D341Med (cell line): ENCODE measurements around the gene LRIG1.
A peak's percentile ranks its signal among the peaks of the same experiment; 100 is the strongest.

Source experiments
- DNase-seq: peaks from one replicate; pipeline ENCODE4 v3.0.0; 2012; ENCODE audit warnings: low spot score

LRIG1 gene, protein sequence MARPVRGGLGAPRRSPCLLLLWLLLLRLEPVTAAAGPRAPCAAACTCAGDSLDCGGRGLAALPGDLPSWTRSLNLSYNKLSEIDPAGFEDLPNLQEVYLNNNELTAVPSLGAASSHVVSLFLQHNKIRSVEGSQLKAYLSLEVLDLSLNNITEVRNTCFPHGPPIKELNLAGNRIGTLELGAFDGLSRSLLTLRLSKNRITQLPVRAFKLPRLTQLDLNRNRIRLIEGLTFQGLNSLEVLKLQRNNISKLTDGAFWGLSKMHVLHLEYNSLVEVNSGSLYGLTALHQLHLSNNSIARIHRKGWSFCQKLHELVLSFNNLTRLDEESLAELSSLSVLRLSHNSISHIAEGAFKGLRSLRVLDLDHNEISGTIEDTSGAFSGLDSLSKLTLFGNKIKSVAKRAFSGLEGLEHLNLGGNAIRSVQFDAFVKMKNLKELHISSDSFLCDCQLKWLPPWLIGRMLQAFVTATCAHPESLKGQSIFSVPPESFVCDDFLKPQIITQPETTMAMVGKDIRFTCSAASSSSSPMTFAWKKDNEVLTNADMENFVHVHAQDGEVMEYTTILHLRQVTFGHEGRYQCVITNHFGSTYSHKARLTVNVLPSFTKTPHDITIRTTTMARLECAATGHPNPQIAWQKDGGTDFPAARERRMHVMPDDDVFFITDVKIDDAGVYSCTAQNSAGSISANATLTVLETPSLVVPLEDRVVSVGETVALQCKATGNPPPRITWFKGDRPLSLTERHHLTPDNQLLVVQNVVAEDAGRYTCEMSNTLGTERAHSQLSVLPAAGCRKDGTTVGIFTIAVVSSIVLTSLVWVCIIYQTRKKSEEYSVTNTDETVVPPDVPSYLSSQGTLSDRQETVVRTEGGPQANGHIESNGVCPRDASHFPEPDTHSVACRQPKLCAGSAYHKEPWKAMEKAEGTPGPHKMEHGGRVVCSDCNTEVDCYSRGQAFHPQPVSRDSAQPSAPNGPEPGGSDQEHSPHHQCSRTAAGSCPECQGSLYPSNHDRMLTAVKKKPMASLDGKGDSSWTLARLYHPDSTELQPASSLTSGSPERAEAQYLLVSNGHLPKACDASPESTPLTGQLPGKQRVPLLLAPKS

DNA sequence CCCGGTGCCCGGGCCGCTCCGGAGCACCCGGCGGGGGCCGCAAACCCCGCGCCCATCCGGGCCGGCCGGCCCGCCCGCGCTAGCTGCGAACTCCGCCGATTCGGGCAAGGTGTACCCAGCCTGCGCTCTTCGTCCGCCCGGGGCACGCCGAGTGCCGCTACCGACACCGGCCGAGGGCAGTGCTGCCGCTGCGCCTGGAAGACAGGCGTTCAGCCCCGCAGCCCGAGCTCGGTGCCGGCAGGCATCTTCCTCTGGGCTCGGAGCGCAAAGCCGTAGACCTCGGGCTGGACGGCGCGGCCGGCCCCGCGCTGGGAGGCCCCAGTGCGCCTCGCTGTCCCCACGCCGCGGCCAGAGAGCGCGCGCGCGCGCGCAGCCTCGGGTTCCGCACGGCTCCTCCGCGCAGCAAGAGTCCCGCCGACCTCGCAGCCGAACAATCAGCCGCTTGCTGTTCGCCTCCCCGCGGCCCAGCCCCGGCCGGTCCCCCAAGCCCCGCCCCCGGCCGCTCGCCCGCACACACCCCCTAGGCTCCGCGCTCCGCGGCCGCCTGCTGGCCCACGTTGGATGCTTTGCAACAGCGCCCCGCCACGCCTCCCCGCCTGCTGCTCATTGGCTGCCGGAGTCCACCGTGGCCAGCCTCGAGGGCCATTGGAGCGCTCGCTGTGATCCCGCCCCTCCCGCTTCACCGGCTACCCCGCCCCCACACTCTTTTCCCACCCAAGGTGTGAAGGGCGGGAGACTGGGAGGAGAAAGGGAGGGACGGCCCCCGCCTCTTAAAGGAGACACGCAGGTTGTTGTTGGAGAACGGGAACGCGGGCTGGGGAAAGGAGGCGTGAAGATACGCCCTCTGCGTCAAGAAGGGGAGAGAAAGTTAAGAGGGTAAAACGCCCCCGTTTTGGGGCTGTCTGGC, at the start of gene LRIG1:
Gene LRIG1, minus strand, starts transcription at position 447 of the 907 bp plus-strand sequence. CDS start 615 bp downstream, outside the sequence.
- DNase-seq: peak; percentile 99

DNA sequence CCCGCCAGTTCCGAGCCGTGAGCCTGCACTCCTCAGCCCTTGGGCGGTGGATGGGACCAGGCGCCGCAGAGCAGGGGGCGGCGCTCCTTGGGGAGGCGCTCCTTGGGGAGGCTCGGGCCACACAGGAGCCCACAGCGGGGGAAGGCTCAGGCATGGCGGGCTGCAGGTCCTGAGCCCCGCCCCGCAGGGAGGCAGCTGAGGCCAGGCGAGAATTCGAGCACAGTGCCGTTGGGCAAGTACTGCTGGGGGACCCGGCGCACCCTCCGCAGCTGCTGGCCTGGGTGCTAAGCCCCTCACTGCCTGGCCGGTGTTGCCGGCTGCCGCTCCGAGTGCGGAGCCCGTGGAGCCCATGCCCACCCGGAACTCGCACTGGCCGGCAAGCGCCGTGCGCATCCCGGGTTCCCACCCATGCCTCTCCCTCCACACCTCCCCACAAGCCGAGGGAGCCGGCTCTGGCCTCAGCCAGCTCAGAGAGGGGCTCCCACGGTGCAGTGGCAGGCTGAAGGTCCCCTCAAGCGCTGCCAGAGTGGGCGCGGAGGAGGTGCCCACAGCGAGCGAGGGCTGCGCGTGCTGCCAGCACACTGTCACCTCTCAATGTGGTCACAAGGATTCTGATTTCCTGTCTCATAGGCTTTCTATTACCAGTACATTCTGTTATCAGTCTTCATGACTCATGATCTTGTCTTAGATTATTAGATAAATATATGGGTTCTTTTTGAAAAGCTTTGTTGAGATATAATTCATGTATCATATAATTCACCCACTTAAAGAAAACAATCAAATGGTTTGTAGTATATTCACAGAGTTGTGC, 44.0 kb upstream of the LRIG1 start:
- no peak for DNase-seq

DNA sequence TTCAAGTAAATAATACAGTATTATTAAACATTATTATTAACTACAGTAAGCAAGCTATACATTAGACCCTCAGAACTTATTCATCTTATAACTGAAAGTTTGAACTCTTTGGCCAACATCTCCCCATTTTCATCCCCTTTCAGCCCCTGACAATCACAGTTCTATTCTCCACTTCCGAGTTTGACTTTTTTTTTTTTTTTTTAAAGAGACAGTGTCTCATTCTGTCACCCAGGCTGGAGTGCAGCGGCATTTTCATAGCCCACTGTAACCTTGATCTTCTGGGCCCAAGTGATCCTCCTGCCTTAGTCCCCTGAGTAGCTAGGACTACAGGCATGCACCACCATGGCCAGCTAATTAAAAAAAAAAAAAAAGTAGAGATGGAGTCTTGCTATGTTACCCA, 41.3 kb upstream of the LRIG1 start:
- no peak for DNase-seq

DNA sequence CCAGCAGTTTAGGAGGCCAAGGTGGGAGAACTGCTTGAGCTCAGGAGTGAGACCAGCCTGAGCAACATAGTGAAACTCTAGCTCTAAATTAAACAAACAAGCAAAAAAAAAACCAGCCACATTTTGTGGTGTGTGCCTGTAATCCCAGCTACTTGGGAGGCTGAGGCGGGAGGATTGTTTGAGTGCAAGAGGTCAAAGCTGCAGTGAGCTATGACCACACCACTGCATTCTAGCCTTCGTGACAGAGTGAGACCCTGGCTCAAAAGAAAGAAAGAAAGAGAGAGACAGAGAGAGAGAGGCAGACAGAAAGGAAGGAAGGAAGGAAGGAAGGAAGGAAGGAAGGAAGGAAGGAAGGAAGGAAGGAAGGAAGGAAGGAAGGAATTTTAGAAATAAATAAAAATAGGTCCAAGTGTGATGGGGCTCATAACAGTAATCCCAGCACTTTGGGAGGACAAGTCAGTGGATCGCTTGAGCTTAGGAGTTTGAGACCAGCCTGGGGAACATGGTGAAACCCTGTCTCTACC, 38.7 kb upstream of the LRIG1 start:
- no peak for DNase-seq

DNA sequence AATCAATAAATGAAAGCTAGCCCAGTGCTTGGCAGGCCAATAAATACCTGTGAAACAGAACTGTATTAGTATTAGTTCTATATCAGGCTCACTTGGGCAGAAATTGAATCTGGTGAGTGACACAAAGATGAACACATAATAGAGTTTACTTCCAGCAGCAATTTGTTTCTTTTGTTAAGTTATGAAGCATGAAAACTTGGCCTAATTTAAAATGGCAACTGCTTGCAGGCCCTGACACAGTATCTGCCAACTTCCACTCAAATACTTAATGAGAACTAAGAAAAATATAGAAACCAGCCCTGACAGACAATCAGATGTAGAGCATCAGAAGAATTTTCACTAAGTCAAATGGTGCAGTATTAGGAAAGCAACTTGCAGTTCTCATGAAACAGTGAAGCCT, 37.6 kb upstream of the LRIG1 start:
- no peak for DNase-seq

DNA sequence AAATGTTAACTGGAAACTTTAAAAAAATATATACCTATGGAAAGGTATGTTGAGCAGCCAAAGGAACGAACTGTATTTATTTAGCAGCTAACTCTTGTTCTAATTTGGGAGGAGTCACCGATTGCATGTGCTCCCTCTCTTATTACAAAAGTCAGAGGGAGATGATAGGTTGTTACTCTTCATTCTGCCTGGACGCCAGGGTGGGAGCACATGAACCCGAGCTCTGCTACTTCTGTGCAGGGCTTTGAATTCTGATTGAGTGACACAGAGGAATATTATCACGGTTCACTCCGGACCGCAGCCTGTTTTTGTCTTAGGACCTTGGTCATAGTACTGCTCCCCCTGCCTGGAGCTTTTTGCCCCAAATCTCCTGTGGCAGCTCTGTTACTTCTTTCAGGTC, 36.9 kb upstream of the LRIG1 start:
- DNase-seq: no peak

DNA sequence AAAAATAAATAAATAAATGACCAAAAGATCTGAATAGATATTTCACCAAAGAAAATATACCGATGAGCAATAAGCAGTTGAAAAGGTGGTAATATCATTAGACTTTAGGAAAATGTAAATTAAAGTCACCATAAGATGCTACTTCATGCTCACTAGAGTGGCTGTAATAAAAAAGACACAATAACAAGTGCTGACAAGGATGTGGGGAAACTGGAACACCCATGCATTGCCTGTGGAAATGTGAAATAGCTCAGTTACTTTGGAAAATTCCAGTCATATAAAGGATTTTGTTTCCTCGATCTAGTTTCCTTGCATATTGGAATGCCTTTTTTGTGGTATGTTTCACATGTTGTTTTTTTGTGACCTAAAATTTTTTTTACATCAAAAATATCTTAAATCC, 36.0 kb upstream of the LRIG1 start:
- DNase-seq: no peak

DNA sequence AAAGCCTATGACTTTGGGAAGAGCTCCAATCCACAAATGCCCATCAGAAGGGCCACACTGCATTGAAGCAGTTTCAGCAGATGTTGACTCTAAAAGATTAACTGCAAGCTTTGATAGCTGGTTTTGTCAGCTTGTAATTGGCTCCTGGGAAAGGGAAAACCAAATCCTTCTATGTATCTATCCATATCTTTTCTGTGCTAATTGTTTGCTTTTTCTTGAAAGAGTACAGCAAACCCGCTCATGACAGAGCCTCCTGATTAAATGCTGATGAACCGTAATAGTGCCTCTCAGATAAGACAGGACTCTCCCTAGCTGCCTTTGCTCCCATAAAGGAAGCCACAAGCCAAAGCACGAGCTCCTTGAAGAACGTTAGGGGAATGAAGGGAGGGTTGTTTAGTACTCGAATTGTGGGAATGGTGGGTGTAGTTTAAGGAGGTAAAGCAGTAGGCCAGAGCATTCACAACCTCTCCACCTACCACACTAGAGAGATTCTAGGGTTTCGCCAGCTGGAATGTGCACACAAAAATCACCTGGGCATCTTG, 33.6 kb upstream of the LRIG1 start:
- no peak for DNase-seq

DNA sequence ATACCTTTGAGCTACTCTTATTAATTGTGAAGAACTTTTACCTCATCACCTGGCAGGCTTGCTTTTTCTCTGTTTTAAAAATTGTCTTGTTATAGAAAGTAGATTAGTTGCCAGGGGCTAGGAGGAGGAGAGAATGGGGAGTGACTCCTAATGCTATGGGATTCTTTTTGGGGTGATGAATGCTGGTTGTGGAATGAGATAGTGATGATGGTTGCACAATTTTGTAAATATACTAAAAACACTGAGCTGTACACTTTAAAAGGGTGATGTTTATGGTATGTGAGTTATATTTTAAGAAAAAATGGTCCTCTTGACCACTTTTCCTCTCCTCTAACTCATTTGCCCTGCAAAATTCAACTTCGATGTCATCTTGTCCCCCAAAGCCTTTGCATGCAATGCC, 31.8 kb upstream of the LRIG1 start:
- DNase-seq: no peak

DNA sequence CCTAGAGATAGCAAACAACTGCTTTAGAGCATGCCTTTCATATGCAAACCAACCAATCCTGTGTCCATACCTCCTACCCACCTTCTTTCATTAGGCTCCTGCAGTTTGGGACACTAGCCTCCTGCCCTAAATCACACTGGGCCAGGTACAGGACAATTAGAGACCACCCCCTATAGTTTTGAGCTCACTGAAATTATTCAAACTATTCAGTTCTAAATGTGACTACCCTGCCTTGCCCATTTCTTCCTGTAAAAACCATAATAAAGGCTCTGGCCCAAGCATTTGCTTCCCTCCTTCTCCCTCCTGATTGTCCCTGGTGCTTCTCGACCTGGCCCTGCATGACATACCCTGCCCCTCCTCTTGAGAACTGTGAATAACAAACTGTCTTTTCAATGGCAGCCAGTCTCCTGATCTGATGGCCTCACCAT, 31.4 kb upstream of the LRIG1 start:
- no peak for DNase-seq

DNA sequence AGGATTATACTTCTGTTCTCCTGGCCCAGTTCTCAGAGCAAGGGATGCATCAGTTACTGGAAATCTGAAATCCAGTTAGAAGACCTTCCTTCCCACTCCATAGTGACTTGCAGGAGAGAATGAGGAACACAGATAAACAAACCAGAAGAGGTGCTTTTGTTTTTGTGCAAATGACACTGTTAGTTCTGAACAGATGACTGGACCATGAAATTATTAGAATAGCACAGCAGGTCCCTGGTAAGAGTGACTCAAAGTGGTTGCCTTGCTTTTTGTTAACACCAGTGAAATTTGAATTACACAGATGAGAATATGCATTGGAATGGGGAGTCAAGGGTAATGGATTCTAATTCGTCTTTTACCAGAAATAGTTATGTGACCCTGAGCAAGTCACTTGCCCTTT, 30.4 kb upstream of the LRIG1 start:
- DNase-seq: no peak

DNA sequence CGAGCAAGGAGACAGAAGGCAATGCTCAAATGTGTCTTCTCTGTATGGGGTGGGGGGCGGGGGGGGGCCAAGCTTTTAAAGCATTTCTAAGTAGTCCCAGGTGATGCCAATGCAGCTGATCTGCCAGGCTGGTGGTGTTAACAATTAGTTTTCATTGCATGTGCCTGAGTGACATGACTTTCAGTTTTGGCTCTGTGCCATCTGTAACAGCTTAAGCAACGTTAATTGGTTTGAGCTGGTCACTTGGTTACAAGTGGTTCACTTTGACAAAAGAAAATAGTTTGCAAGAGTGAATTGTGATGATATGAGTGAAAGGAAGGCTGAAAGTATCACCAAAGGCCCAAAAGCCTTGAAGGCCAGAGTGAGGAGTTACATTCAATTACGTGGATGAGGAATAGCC, 26.4 kb upstream of the LRIG1 start:
- no peak for DNase-seq

DNA sequence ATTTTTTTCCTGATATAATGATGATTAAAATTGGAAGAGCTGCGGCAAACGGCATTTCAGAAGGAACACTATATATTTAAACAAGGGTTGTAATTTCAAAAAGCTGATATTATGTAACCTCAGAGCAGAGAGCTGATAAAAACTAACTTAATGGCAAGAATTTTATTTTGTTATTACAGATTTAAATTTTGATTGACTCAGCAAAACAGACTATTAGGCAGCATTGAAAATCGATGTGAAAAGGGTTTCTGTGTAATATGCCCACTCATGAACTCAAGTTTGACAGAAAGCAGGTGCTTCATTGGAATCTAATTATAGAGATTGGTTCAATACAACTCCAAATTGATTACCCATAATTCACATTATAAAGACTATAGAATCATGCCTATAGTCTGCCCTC, 24.9 kb upstream of the LRIG1 start:
- DNase-seq: no peak

DNA sequence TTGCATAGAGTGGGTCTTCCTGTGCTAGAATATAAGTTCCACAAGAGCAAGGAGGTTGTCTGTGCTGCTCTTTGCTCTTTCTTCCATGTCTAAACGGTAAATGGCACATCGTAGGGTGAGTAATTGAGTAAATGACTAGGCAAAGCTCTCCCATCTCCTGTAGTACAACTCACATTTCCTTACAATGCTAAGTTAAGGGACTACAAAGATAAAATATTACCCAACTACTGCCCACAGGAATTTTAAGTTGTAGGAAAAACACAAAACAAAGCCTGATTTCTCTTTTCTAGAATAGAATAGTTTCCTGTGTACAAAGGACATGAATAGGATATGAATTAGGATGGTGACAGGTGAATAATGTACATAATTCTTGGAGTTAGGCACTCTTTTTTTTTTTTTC, 19.9 kb upstream of the LRIG1 start:
- DNase-seq: no peak

DNA sequence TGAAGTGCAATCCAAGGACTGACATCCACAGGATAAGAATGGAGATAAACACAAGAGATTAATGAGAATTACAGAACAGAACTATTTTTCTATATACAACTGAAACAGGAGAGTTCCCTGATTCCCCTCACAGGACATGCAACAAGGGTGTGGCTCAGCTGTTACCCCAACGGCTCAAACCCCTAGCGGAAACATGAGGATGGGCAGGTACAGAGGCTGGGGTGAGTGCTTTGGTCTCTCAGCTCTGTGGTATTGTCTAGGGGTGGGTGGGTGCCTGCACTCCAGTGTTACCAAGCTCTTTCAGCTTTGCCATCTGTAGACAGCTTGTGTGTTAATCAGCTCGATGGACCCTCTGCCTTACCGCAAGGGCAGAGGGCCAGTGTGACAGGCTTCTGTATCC, 17.8 kb upstream of the LRIG1 start:
- no peak for DNase-seq

DNA sequence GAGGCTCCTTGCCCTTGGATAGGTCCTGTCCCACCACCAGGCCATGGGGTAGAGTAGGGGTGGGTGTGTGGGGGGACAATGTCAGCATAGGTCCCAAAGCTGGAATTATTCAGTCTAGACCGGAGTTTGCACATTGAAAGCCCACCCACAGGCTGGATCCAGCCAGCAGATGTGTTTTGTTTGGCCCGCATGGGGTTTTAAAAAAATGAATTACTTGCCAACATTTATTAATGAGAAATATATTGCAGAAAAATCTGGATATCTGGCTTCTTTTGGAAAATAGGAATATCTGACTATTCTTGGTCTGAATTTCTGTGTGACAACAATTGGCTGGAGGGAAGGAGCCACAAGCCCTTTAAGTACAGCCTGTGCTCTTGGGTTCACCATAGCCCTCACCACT, 17.3 kb upstream of the LRIG1 start:
- no peak for DNase-seq

DNA sequence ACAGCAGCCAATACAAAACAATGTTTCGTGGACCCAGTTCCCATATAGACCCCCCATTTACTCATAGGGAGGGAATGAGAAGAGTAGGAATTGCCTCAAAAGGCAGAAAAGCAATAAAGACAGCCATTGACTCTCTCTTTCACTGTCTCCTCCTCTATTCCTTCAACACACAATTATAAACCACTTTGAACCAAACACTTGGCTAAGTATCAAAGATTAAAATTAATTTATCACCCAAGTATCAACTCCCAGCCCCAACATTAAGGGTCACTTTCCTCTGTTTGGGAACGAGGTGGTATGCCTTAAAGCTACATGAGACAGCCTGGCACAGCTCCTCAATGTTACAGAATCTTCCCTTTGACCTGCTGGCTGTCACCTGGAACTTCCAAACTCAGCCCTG, 16.4 kb upstream of the LRIG1 start:
- DNase-seq: peak; percentile 40

DNA sequence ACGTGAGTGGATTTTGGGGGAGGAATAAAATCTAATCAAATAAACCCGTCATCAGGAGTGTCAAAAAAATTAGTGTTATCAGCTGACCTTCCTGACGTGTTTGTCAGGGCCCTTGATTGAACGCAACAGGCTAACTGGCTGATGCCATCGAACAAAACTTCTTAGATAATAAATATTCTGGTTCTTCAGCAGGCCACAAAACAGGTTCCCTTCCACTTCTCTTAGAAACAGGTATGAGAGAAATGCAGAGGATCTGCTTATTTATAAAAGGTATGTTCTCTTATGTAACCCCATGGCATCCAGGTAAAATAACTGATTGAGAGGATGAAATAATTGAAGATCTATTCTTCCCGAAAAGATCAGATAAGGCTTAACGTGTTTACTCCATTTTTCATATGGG, 7.6 kb upstream of the LRIG1 start:
- DNase-seq: no peak

DNA sequence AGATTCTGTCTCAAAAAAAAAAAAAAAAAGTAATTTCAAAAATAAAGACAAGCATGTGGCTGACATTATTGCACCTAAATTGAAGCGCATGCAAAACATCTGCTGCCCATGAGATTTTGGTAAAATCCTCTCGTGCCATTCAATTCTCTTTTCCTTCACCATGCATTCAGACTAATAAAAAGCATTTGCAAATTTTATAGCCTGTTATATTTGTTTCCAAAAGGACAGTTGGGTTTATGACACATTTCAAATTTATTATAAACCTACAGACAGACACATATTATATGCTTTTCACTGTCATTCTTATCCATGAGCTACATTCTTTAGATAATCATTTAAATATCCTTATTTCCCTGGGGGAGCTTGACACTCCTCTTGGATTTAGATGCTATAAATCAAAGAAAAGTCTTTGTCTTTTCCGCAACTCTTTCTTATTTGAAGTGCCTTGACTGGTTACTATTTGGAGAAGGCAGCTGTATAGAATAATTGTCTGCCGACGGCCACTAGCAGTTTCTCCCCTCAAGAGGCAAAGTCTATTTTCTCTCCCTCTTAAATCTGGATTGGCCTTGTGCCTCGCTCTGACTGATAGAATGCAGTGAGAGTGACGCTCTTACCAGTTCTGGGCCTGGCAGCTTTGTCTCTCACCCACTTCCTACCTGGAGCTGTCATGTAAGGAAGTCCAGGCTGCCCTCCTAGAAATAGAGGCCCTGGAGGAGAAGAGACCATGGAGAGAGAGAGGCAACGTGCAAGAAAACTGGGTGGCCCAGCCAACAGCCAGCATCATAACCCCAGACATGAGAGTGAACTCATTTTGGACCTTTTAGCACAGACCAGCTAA, 6.8 kb upstream of the LRIG1 start:
- DNase-seq: no peak
